ENCODE results near the gene PRKN. TPM values are rescaled to one million over a fixed set of nuclear protein-coding genes. Genes with fewer than 3 reads are reported as not detected.

PRKN gene
- total RNA-seq, 1 experiment from 2014 or later = not detected

DNA sequence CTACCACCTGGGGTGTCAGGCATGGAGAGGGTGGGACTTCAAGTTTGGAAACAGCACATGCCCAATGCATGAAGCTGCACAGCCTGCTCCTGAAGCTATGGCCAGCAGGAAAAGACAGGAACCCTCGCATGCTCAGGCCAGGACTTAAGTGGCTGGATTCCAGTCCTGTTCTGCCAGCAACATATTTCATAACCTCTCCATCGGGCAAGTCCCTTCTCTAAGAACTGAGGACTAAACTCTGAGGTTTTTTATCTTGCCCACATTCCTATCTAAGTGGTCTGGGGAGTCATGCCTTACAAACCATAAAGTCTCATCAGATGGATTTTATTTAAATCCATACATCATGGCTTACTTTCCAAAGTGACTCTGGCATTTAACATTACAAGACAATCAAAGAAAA is 1426.2 kb downstream of the PRKN start:
- H3K9me2 ChIP-seq (ENCODE audit: insufficient read depth) = no peaks in the 10 kb centered on the region
- H3K4me2 ChIP-seq = no peak overlapping the region
- H3K27me3 ChIP-seq (ENCODE audit: insufficient read depth, low read depth) = peaks cover 3% of the 10 kb centered on the region; the same call in 1 of the 2 replicates
- CTCF ChIA-PET = no interaction called here
- no peak overlapping the region for H3K4me3 ChIP-seq
- no peaks in the 10 kb centered on the region for H3F3A ChIP-seq (ENCODE audit: insufficient read depth, low read depth)
- no peaks in the 10 kb centered on the region for H3K4me1 ChIP-seq (replicated peaks; ENCODE audit: insufficient read depth)
- TF ChIP-seq EZH2 (IDR thresholded peaks at IDR 0.05; ENCODE audit: low read depth) = no peak
- TF ChIP-seq, protein P1, sequence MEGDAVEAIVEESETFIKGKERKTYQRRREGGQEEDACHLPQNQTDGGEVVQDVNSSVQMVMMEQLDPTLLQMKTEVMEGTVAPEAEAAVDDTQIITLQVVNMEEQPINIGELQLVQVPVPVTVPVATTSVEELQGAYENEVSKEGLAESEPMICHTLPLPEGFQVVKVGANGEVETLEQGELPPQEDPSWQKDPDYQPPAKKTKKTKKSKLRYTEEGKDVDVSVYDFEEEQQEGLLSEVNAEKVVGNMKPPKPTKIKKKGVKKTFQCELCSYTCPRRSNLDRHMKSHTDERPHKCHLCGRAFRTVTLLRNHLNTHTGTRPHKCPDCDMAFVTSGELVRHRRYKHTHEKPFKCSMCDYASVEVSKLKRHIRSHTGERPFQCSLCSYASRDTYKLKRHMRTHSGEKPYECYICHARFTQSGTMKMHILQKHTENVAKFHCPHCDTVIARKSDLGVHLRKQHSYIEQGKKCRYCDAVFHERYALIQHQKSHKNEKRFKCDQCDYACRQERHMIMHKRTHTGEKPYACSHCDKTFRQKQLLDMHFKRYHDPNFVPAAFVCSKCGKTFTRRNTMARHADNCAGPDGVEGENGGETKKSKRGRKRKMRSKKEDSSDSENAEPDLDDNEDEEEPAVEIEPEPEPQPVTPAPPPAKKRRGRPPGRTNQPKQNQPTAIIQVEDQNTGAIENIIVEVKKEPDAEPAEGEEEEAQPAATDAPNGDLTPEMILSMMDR (conservative IDR thresholded peaks at IDR 0.05) = no peak
- no peaks in the 10 kb centered on the region for H4K20me1 ChIP-seq (ENCODE audit: insufficient read depth)
- BruUV-seq (replicated peaks) = no TSS peak
- no peak overlapping the region for H3K27ac ChIP-seq
- H3K9me3 ChIP-seq (ENCODE audit: insufficient read depth, low read depth) = no peaks in the 10 kb centered on the region; the same call in none of the 2 replicates
- DNase-seq = no peak
- no peak overlapping the region for H2AFZ ChIP-seq
- H3K36me3 ChIP-seq (ENCODE audit: low read depth) = no peaks in the 10 kb centered on the region
- POLR2A ChIA-PET (ENCODE audit: unreplicated experiment) = no interaction called here
- H3K79me2 ChIP-seq (ENCODE audit: low read depth) = no peaks in the 10 kb centered on the region
- intact Hi-C loops (cut with micrococcal nuclease; ENCODE audit: unreplicated experiment) = no loop called here

DNA sequence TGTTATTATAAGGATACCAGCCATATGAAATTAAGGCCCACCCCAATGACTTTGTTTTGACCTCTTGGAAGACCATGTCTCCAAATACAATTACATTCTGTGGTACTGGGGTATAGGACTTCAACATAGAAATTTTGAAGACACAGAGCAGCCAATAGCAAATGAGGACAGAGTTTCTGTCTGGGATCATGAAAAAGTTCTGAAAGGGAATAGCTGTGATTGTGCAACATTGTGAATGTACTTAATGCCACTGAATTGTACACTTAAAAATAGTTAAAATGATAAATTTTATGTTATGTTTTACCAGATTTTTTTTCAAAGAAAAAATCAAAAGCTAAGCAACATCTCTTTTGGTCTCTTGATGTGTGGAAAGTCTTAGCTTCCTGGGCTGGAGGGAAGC is 1426.7 kb downstream of the PRKN start:
- no peak overlapping the region for H3K27ac ChIP-seq
- H3K27me3 ChIP-seq (ENCODE audit: insufficient read depth, low read depth) = peaks cover 3% of the 10 kb centered on the region; the same call in 1 of the 2 replicates
- no peaks in the 10 kb centered on the region; the same call in none of the 2 replicates for H3K9me3 ChIP-seq (ENCODE audit: insufficient read depth, low read depth)
- H4K20me1 ChIP-seq (ENCODE audit: insufficient read depth) = no peaks in the 10 kb centered on the region
- H3F3A ChIP-seq (ENCODE audit: insufficient read depth, low read depth) = no peaks in the 10 kb centered on the region
- H3K9me2 ChIP-seq (ENCODE audit: insufficient read depth) = no peaks in the 10 kb centered on the region
- no peak for TF ChIP-seq EZH2 (IDR thresholded peaks at IDR 0.05; ENCODE audit: low read depth)
- TF ChIP-seq, protein P1 (conservative IDR thresholded peaks at IDR 0.05) = no peak
- ChIA-PET CTCF (no interaction called here), POLR2A (ENCODE audit: unreplicated experiment) (no interaction called here)
- H3K4me2 ChIP-seq = no peak overlapping the region
- DNase-seq = no peak
- H3K79me2 ChIP-seq (ENCODE audit: low read depth) = no peaks in the 10 kb centered on the region
- no peak overlapping the region for H2AFZ ChIP-seq
- intact Hi-C loops (cut with micrococcal nuclease; ENCODE audit: unreplicated experiment) = no loop called here
- no TSS peak for BruUV-seq (replicated peaks)
- no peaks in the 10 kb centered on the region for H3K36me3 ChIP-seq (ENCODE audit: low read depth)
- H3K4me3 ChIP-seq = no peak overlapping the region
- no peaks in the 10 kb centered on the region for H3K4me1 ChIP-seq (replicated peaks; ENCODE audit: insufficient read depth)

DNA sequence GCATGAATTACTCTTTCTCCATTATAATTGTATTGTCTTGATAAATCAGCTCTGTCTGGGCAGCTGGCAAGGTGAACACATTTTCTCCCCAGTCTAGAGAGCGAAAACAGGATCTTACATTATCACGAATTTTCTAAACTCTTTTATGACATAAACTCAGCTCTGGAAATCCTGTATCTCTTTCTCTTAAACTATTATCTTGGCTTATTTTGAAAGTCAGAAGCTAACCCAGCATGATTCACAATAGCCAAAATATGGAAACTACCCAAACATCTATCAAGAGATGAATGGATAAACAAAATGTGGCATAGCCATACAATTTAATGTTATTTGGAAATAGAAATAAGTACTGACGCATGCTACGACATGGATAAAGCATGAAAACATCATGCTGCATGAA is 1427.8 kb downstream of the PRKN start:
- no TSS peak for BruUV-seq (replicated peaks)
- H4K20me1 ChIP-seq (ENCODE audit: insufficient read depth) = no peaks in the 10 kb centered on the region

More for the DNA sequence above, 1427.8 kb downstream of the PRKN start:
- Histone ChIP-seq H3K36me3 (ENCODE audit: low read depth) (no peaks in the 10 kb centered on the region), H3K4me1 (replicated peaks; ENCODE audit: insufficient read depth) (no peaks in the 10 kb centered on the region), H3K79me2 (ENCODE audit: low read depth) (no peaks in the 10 kb centered on the region), H3K9me2 (ENCODE audit: insufficient read depth) (no peaks in the 10 kb centered on the region), H3K27ac (no peak overlapping the region), H3K27me3 (ENCODE audit: insufficient read depth, low read depth) (peaks cover 3% of the 10 kb centered on the region; the same call in 1 of the 2 replicates), H3K4me3 (no peak overlapping the region), H3K9me3 (ENCODE audit: insufficient read depth, low read depth) (no peaks in the 10 kb centered on the region; the same call in none of the 2 replicates), H3F3A (ENCODE audit: insufficient read depth, low read depth) (no peaks in the 10 kb centered on the region), H3K4me2 (no peak overlapping the region), H2AFZ (no peak overlapping the region)
- intact Hi-C loops (cut with micrococcal nuclease; ENCODE audit: unreplicated experiment) = no loop called here
- CTCF ChIA-PET = no interaction called here
- no peak for TF ChIP-seq EZH2 (IDR thresholded peaks at IDR 0.05; ENCODE audit: low read depth)
- TF ChIP-seq, protein P1 (conservative IDR thresholded peaks at IDR 0.05) = no peak
- POLR2A ChIA-PET (ENCODE audit: unreplicated experiment) = no interaction called here
- DNase-seq = no peak

Other genes starting within 250 kb of the PRKN start
- not detected in 2 replicates for gene PACRG, start 208 bp upstream of the PRKN start, total RNA-seq (2021)